ENCODE data around the gene USP2. TPM values are rescaled to one million over a fixed set of nuclear protein-coding genes. Genes with fewer than 3 reads are reported as not detected.

Gene USP2
- total RNA-seq, 1 experiment from 2014 or later = 5.7 TPM

DNA sequence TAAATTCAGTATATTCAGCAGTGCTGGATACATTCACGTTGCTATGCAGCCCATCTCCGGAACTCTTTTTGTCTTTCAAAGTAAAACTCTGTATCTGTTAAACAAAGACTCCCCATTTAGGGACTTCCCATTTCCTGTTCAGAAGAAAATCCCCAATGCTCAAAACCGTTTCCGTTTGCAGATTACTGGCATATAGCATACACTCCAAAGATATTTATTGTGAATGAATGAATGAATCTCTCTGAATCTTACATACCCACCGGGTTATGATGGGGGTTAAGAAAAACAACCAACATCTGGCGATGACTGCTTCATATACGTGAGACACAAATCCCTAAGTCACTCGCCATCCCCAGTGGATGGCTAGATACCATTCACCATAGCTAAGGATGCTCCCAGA is 39.9 kb upstream of the USP2 start:
- Mint-ChIP-seq H3K27ac (peak overlapping the region in 1 of 3 experiments; percentile 93; a peak in 1 of 7 replicates), H3K4me1 (peaks cover 59 to 62% of the 10 kb centered on the region in 2 experiments), H3K4me3 (peak overlapping the region; percentile 95 to 97), H3K36me3 (ENCODE audit: insufficient read depth in 1 of 3, low read depth in 3 of 3) (peaks cover 28 to 44% (median 39%) of the 10 kb centered on the region in 3 experiments), H3K9me3 (no peaks in the 10 kb centered on the region; a peak in 2 of 5 replicates), H3K27me3 (ENCODE audit: low read depth) (peaks cover 6% of the 10 kb centered on the region)
- TF ChIP-seq CTCF (conservative IDR thresholded peaks at IDR 0.05) = no peak
- Histone ChIP-seq H3K27ac (ENCODE audit: insufficient read length, low read depth, low read length) (peak overlapping the region; percentile 3), H2BK20ac (ENCODE audit: low read depth, low read length, poor library complexity, severe bottlenecking) (no peak overlapping the region), H3K9ac (ENCODE audit: extremely low read depth, insufficient read length, low read length) (peak overlapping the region; percentile 71), H2AK5ac (ENCODE audit: insufficient read length, low read length) (no peak overlapping the region), H2BK15ac (ENCODE audit: low read depth, low read length) (no peak overlapping the region), H2BK120ac (ENCODE audit: low read depth, low read length, poor library complexity, severe bottlenecking) (no peak overlapping the region), H3K18ac (ENCODE audit: insufficient read length, low read depth, low read length) (no peak overlapping the region), H2BK12ac (ENCODE audit: insufficient read length, low read depth, low read length) (no peak overlapping the region), H4K20me1 (ENCODE audit: control insufficient read depth, insufficient read depth, insufficient read length) (peaks cover 2% of the 10 kb centered on the region), H3K79me1 (ENCODE audit: insufficient read depth, low read depth, low read length, poor library complexity, severe bottlenecking) (no peaks in the 10 kb centered on the region), H3K27me3 (ENCODE audit: insufficient read depth, low read length) (no peaks in the 10 kb centered on the region), H2BK5ac (ENCODE audit: insufficient read length, low read length) (no peak overlapping the region), H3K4me1 (ENCODE audit: insufficient read depth, low read length) (peaks cover 20% of the 10 kb centered on the region), H3K23ac (ENCODE audit: insufficient read length, low read depth, low read length) (no peak overlapping the region), H4K91ac (ENCODE audit: insufficient read length, low read depth, low read length) (no peak overlapping the region), H3K4ac (ENCODE audit: low read depth, low read length) (no peak overlapping the region), H3K23me2 (ENCODE audit: insufficient read length, low read depth, low read length, poor library complexity, severe bottlenecking) (peaks cover 3% of the 10 kb centered on the region), H3K56ac (ENCODE audit: insufficient read length, low read depth, low read length) (no peak overlapping the region), H4K8ac (replicated peaks; ENCODE audit: insufficient read length, low read depth, low read length) (no peak overlapping the region), H4K5ac (ENCODE audit: insufficient read length, low read depth, low read length) (no peak overlapping the region), H3K9me3 (ENCODE audit: control insufficient read depth, low read depth, low read length) (no peaks in the 10 kb centered on the region), H3K79me2 (ENCODE audit: insufficient read depth, low read length) (peaks cover 8% of the 10 kb centered on the region; the same call in 1 of the 2 replicates), H3K14ac (ENCODE audit: insufficient read depth, low read length) (no peak overlapping the region), H3T11ph (ENCODE audit: low read length) (no peak overlapping the region), H2AFZ (ENCODE audit: low read length) (no peak overlapping the region), H3K4me2 (ENCODE audit: insufficient read depth, insufficient read length, low read length) (peak overlapping the region; percentile 55)
- no peak for DNase-seq
- WGBS (ENCODE audit: extremely low coverage, insufficient read length, low lambda C conversion rate) = no CpG with 5 or more reads among the region's 8 CpGs
